Liver (tissue), 9 donors: Measurements from ENCODE around the gene HOXD13. TPM values are rescaled to one million over a fixed set of nuclear protein-coding genes. Genes with fewer than 3 reads are reported as not detected.

Experiments used
- DNase-seq: peaks from one replicate; pipeline ENCODE4 v3.0.0-alpha.2; 2017; ENCODE audit warnings: low spot score
- H3K27ac ChIP-seq, 2 donors: one replicate each; pipeline ENCODE4 v1.7.0; 2013; ENCODE audit warnings: inconsistent platforms in 2 of 2, low read length in 2 of 2, control low read depth in 1 of 2, low read depth in 1 of 2, mild to moderate bottlenecking in 1 of 2
- H3K27me3 ChIP-seq, 4 donors: one replicate each; pipeline versions ENCODE4 v1.6.1 to v1.7.0; 2013; ENCODE audit warnings: low read length in 3 of 4, inconsistent platforms in 1 of 4, mild to moderate bottlenecking in 1 of 4, moderate library complexity in 1 of 4; ENCODE audit not compliant: control insufficient read depth in 4 of 4, insufficient read depth in 4 of 4
- H3K36me3 ChIP-seq, 4 donors: one replicate each; pipeline versions ENCODE4 v1.6.1 to v1.7.0; 2013; ENCODE audit warnings: low read length in 3 of 4, mild to moderate bottlenecking in 3 of 4, low read depth in 1 of 4, moderate library complexity in 1 of 4; ENCODE audit not compliant: control insufficient read depth in 4 of 4, insufficient read depth in 3 of 4
- H3K4me1 ChIP-seq, 4 donors: one replicate each; pipeline versions ENCODE4 v1.6.1 to v1.7.0; 2013; ENCODE audit warnings: low read length in 3 of 4, mild to moderate bottlenecking in 3 of 4, moderate library complexity in 1 of 4; ENCODE audit not compliant: control insufficient read depth in 4 of 4, insufficient read depth in 4 of 4
- H3K4me3 ChIP-seq, 3 donors: one replicate each; pipeline versions ENCODE4 v1.6.1 to v1.7.0; 2013; ENCODE audit warnings: low read length in 3 of 3, control low read depth in 1 of 3, low read depth in 1 of 3, mild to moderate bottlenecking in 1 of 3
- H3K9ac ChIP-seq, 2 donors: one replicate each; pipeline ENCODE4 v1.7.0; 2013; ENCODE audit warnings: low read length in 2 of 2, mild to moderate bottlenecking in 2 of 2, moderate library complexity in 2 of 2, control low read depth in 1 of 2, low read depth in 1 of 2
- H3K9me3 ChIP-seq, 4 donors: one replicate each; pipeline versions ENCODE4 v1.6.1 to v1.7.0; 2013; ENCODE audit warnings: low read length in 3 of 4; ENCODE audit not compliant: control insufficient read depth in 4 of 4
- ATF3 ChIP-seq: IDR thresholded peaks from 2 replicates; pipeline ENCODE4 v1.6.1; 2016; ENCODE audit warnings: antibody characterized with exemption
- EGR1 ChIP-seq, 2 donors: IDR thresholded peaks; 2 replicates each; pipeline ENCODE4 v1.6.1; 2016 to 2018; ENCODE audit warnings: antibody characterized with exemption in 2 of 2, low read depth in 2 of 2
- FOXA1 ChIP-seq: IDR thresholded peaks from 2 replicates; pipeline ENCODE4 v1.6.1; 2016; ENCODE audit warnings: antibody characterized with exemption
- FOXA2 ChIP-seq: IDR thresholded peaks from 2 replicates; pipeline ENCODE4 v1.6.1; 2016; ENCODE audit warnings: antibody characterized with exemption
- GABPA ChIP-seq, 2 donors: IDR thresholded peaks in 1 of 2; conservative IDR thresholded peaks in 1 of 2; 2 replicates each; pipeline ENCODE4 v1.6.1; 2016; ENCODE audit warnings: antibody characterized with exemption in 2 of 2, mild to moderate bottlenecking in 1 of 2, moderate library complexity in 1 of 2
- HNF4A ChIP-seq, 2 donors: conservative IDR thresholded peaks; 2 replicates each; pipeline ENCODE4 v1.6.1; 2016; ENCODE audit warnings: antibody characterized with exemption in 2 of 2, mild to moderate bottlenecking in 2 of 2
- HNF4G ChIP-seq: IDR thresholded peaks from 2 replicates; pipeline ENCODE4 v1.6.1; 2016; ENCODE audit warnings: antibody characterized with exemption
- JUND ChIP-seq, 2 donors: IDR thresholded peaks; 2 replicates each; pipeline ENCODE4 v1.6.1; 2016; ENCODE audit warnings: antibody characterized with exemption in 2 of 2
- MAX ChIP-seq: IDR thresholded peaks from 2 replicates; pipeline ENCODE4 v1.6.1; 2016; ENCODE audit warnings: antibody characterized with exemption
- NR2F2 ChIP-seq: IDR thresholded peaks from 2 replicates; pipeline ENCODE4 v1.6.1; 2016; ENCODE audit warnings: antibody characterized with exemption
- RAD21 ChIP-seq, 2 donors: IDR thresholded peaks; 2 replicates each; pipeline ENCODE4 v1.6.1; 2016; ENCODE audit warnings: antibody characterized with exemption in 2 of 2, mild to moderate bottlenecking in 2 of 2
- RXRA ChIP-seq, 2 donors: IDR thresholded peaks; 2 replicates each; pipeline ENCODE4 v1.6.1; 2017 to 2018; ENCODE audit warnings: antibody characterized with exemption in 2 of 2, mild to moderate bottlenecking in 1 of 2
- SP1 ChIP-seq: IDR thresholded peaks from 2 replicates; pipeline ENCODE4 v1.6.1; 2018; ENCODE audit warnings: antibody characterized with exemption, mild to moderate bottlenecking
- TAF1 ChIP-seq: conservative IDR thresholded peaks from 2 replicates; pipeline ENCODE4 v1.6.1; 2016; ENCODE audit warnings: antibody characterized with exemption, mild to moderate bottlenecking
- YY1 ChIP-seq: IDR thresholded peaks from 2 replicates; pipeline ENCODE4 v1.6.1; 2016; ENCODE audit warnings: antibody characterized with exemption, mild to moderate bottlenecking
- ZBTB33 ChIP-seq: IDR thresholded peaks from 2 replicates; pipeline ENCODE4 v1.6.1; 2016; ENCODE audit warnings: antibody characterized with exemption
- WGBS: extraction: QIAGEN DNeasy Blood & Tissue Kit; methylation state at CpG from one replicate; pipeline ENCODE4 v1.1.7; 2013; 5-methylcytosine and 5-hydroxymethylcytosine counted together
- polyA plus RNA-seq, 2 donors: library from polyadenylated mRNA; stranded (reverse) in 1 of 2; unstranded in 1 of 2; fragments of 200-250 nt in 1 of 2; fragments of >200 nt in 1 of 2; fragmentation: Nextera tagmentation in 1 of 2; extraction: Ambion mirVana in 1 of 2; gene quantifications; one replicate each; pipeline versions ENCODE4 v1.2.1 to v1.2.3, GENCODE V29; 2013 to 2015
- total RNA-seq, 2 donors: library from RNA; depleted of rRNA; stranded (reverse); fragments of >200 nt; gene quantifications; one replicate each; pipeline ENCODE4 v1.2.3, GENCODE V29; 2014
- TF ChIP-seq, protein P1 (sequence below): IDR thresholded peaks from 2 replicates; pipeline ENCODE4 v1.6.1; 2016; ENCODE audit warnings: antibody characterized with exemption, mild to moderate bottlenecking
- TF ChIP-seq, protein P2 (sequence below): fragments of 150-350 bp; IDR thresholded peaks from 2 replicates; pipeline ENCODE4 v1.5.1; 2017; ENCODE audit warnings: improper control_type of control experiment, low read depth, low read length; ENCODE audit not compliant: missing input control
- donor health status: healthy.
- donor health status: healthy.
- donor health status: healthy.
- donor health status: healthy.
- donor health status: healthy.

The HOXD13 gene
- total and polyA plus RNA-seq, 4 donors: not detected

DNA sequence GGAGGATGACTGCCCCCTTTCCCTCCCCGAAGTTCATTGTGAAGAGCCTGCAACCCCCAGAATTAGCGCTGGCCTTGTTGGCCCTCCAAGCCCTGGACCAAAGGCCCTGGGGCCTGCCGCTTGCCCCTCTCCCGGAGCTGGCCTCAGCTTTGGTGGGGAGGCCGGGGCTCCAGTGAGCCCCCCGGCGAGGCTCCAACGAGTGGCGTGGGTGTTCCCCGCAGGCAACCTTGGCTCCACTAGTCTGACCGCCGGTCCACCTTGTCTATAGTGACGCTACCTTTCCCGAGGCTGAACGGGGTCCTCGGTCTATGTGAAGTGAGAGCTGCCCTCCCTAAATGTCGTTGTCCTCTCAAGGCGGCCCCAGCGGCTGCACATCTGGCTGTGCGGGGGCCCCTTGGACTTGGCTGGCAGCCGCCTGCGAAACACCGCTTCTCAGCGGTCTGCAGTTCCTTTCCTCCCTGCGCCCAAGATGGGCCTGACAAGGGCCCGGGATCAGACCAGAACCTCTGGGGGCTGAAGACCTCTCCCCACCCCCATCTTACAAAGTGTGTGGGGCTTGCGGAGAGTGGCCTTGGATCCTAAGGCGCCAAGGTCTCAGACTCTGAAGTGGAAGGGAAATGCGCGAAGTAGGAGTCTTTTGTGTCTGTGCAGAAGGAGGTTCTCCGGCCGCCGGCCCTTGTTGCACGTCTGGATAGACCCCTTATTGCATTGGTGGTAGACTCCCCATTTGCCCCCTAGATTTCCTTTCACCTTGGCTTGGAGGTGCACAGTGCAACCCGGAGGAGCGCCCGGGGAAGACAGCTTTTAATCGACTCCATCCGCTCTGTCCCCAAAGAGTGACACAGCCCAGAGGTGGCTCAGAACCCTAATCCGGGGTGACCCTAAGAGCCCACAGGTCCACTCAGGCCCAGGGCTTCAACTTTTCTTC is 20.1 kb downstream of the HOXD13 start:
- DNase-seq: no peak
- H3K9me3 ChIP-seq: peaks cover 0 to 2% (median under 1%) of the 10 kb centered on the region in 4 donors
- peaks cover 0 to 3% (median 3%) of the 10 kb centered on the region in 4 donors for H3K4me1 ChIP-seq
- no peak overlapping the region for H3K27ac ChIP-seq
- no peaks in the 10 kb centered on the region for H3K36me3 ChIP-seq
- H3K27me3 ChIP-seq: peaks cover 15 to 46% (median 40%) of the 10 kb centered on the region in 4 donors
- H3K4me3 ChIP-seq: no peak overlapping the region
- TF ChIP-seq NR2F2 (no peak), RAD21 (IDR thresholded peaks at IDR 0.05) (no peak), SP1 (no peak), FOXA1 (no peak), HNF4G (no peak), JUND (IDR thresholded peaks at IDR 0.05) (no peak), YY1 (no peak), ATF3 (no peak), MAX (no peak), TAF1 (no peak), HNF4A (conservative IDR thresholded peaks at IDR 0.05) (no peak), RXRA (IDR thresholded peaks at IDR 0.05) (no peak), GABPA (IDR thresholded peaks at IDR 0.05 in 1 of 2, conservative IDR thresholded peaks at IDR 0.05 in 1 of 2) (no peak), EGR1 (IDR thresholded peaks at IDR 0.05; ENCODE audit: low read depth in 2 of 2) (no peak), ZBTB33 (no peak), FOXA2 (no peak)
- TF ChIP-seq, protein P1, sequence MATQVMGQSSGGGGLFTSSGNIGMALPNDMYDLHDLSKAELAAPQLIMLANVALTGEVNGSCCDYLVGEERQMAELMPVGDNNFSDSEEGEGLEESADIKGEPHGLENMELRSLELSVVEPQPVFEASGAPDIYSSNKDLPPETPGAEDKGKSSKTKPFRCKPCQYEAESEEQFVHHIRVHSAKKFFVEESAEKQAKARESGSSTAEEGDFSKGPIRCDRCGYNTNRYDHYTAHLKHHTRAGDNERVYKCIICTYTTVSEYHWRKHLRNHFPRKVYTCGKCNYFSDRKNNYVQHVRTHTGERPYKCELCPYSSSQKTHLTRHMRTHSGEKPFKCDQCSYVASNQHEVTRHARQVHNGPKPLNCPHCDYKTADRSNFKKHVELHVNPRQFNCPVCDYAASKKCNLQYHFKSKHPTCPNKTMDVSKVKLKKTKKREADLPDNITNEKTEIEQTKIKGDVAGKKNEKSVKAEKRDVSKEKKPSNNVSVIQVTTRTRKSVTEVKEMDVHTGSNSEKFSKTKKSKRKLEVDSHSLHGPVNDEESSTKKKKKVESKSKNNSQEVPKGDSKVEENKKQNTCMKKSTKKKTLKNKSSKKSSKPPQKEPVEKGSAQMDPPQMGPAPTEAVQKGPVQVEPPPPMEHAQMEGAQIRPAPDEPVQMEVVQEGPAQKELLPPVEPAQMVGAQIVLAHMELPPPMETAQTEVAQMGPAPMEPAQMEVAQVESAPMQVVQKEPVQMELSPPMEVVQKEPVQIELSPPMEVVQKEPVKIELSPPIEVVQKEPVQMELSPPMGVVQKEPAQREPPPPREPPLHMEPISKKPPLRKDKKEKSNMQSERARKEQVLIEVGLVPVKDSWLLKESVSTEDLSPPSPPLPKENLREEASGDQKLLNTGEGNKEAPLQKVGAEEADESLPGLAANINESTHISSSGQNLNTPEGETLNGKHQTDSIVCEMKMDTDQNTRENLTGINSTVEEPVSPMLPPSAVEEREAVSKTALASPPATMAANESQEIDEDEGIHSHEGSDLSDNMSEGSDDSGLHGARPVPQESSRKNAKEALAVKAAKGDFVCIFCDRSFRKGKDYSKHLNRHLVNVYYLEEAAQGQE: no peak
- TF ChIP-seq, protein P2, sequence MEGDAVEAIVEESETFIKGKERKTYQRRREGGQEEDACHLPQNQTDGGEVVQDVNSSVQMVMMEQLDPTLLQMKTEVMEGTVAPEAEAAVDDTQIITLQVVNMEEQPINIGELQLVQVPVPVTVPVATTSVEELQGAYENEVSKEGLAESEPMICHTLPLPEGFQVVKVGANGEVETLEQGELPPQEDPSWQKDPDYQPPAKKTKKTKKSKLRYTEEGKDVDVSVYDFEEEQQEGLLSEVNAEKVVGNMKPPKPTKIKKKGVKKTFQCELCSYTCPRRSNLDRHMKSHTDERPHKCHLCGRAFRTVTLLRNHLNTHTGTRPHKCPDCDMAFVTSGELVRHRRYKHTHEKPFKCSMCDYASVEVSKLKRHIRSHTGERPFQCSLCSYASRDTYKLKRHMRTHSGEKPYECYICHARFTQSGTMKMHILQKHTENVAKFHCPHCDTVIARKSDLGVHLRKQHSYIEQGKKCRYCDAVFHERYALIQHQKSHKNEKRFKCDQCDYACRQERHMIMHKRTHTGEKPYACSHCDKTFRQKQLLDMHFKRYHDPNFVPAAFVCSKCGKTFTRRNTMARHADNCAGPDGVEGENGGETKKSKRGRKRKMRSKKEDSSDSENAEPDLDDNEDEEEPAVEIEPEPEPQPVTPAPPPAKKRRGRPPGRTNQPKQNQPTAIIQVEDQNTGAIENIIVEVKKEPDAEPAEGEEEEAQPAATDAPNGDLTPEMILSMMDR: no peak
- 16% methylated on average over 40 of the region's 40 CpGs for WGBS
- H3K9ac ChIP-seq: no peak overlapping the region
